Right atrium auricular region (tissue), 2 donors: ENCODE data around the gene PLXNA3. TPM values are rescaled to one million over a fixed set of nuclear protein-coding genes. Genes with fewer than 3 reads are reported as not detected.

ENCODE experiments used
- DNase-seq: peaks from one replicate; pipeline ENCODE4 v3.0.0-alpha.2; 2019; ENCODE audit warnings: low spot score
- H3K27ac ChIP-seq, 2 donors: fragments of 200-600 bp; sonication (generic); 1 replicate in 1 of 2; 2 replicates in 1 of 2; pipeline ENCODE4 v1.5.1; 2016 to 2019
- H3K27me3 ChIP-seq, 2 donors: fragments of 200-600 bp; sonication (generic); one replicate each; pipeline versions ENCODE4 v1.5.1 to v1.6.0; 2017 to 2019
- H3K36me3 ChIP-seq: fragments of 200-600 bp; sonication (generic); one replicate; pipeline ENCODE4 v1.5.1; 2016
- H3K4me1 ChIP-seq, 2 donors: fragments of 200-600 bp; sonication (generic); one replicate each; pipeline versions ENCODE4 v1.5.1 to v1.6.0; 2017 to 2019
- H3K4me3 ChIP-seq, 2 donors: fragments of 200-600 bp; sonication (generic); 1 replicate in 1 of 2; 2 replicates in 1 of 2; pipeline ENCODE4 v1.5.1; 2017 to 2019; ENCODE audit warnings: mild to moderate bottlenecking in 1 of 2, moderate library complexity in 1 of 2
- H3K9me3 ChIP-seq, 2 donors: fragments of 200-600 bp; sonication (generic); one replicate each; pipeline ENCODE4 v1.5.1; 2019
- CTCF ChIP-seq, 2 donors: fragments of 200-600 bp; sonication (generic); IDR thresholded peaks; one replicate each; pipeline ENCODE4 v1.5.1; 2019; ENCODE audit warnings: antibody characterized with exemption in 2 of 2
- total RNA-seq, 2 donors: library from RNA; depleted of rRNA; stranded (reverse); fragments of >200 nt; gene quantifications; one replicate each; pipeline ENCODE4 v1.1.0, GENCODE V29; 2016

The PLXNA3 gene
- total RNA-seq, 2 donors from 2014 or later, result 5.9 to 7.1 TPM

GRCh38 chrX:154445776-154446175 lies 12.3 kb upstream of the PLXNA3 start:
- Histone ChIP-seq H3K36me3 (peaks cover 28% of the 10 kb centered on the region), H3K4me3 (no peak overlapping the region), H3K27ac (no peak overlapping the region), H3K9me3 (no peaks in the 10 kb centered on the region), H3K27me3 (no peaks in the 10 kb centered on the region), H3K4me1 (peaks cover 0 to 11% of the 10 kb centered on the region in 2 donors)
- DNase-seq, result no peak
- TF ChIP-seq CTCF (IDR thresholded peaks at IDR 0.05), result no peak

GRCh38 chrX:154446430-154446829 lies 11.7 kb upstream of the PLXNA3 start:
- H3K9me3 ChIP-seq, result no peaks in the 10 kb centered on the region
- peaks cover 0 to 11% of the 10 kb centered on the region in 2 donors for H3K4me1 ChIP-seq
- no peak overlapping the region for H3K4me3 ChIP-seq
- TF ChIP-seq CTCF (IDR thresholded peaks at IDR 0.05), result no peak
- DNase-seq, result no peak
- H3K27me3 ChIP-seq, result no peaks in the 10 kb centered on the region
- peaks cover 28% of the 10 kb centered on the region for H3K36me3 ChIP-seq
- H3K27ac ChIP-seq, result no peak overlapping the region

GRCh38 chrX:154448484-154448883 lies 9.6 kb upstream of the PLXNA3 start:
- Histone ChIP-seq H3K4me3 (no peak overlapping the region), H3K36me3 (peaks cover 15% of the 10 kb centered on the region), H3K4me1 (peaks cover 0 to 10% of the 10 kb centered on the region in 2 donors), H3K9me3 (no peaks in the 10 kb centered on the region), H3K27me3 (no peaks in the 10 kb centered on the region), H3K27ac (no peak overlapping the region)
- TF ChIP-seq CTCF (IDR thresholded peaks at IDR 0.05), result no peak
- DNase-seq, result no peak

- DNase-seq, result no peak
These were observed 8.5 kb upstream of the PLXNA3 start for GRCh38 chrX:154449618-154450017.

GRCh38 chrX:154450312-154450711 lies 7.8 kb upstream of the PLXNA3 start:
- peaks cover 15% of the 10 kb centered on the region for H3K36me3 ChIP-seq

More at GRCh38 chrX:154449618-154450017, 8.5 kb upstream of the PLXNA3 start:
- Histone ChIP-seq H3K9me3 (no peaks in the 10 kb centered on the region), H3K4me3 (no peak overlapping the region), H3K27me3 (no peaks in the 10 kb centered on the region), H3K27ac (no peak overlapping the region), H3K36me3 (peaks cover 15% of the 10 kb centered on the region), H3K4me1 (peaks cover 0 to 7% of the 10 kb centered on the region in 2 donors)
- no peak for TF ChIP-seq CTCF (IDR thresholded peaks at IDR 0.05)

More at GRCh38 chrX:154450312-154450711, 7.8 kb upstream of the PLXNA3 start:
- Histone ChIP-seq H3K4me1 (no peaks in the 10 kb centered on the region), H3K4me3 (no peak overlapping the region), H3K27me3 (no peaks in the 10 kb centered on the region), H3K27ac (no peak overlapping the region), H3K9me3 (no peaks in the 10 kb centered on the region)
- no peak for DNase-seq
- TF ChIP-seq CTCF (IDR thresholded peaks at IDR 0.05), result no peak
